NCI-H524 treated with DMSO at 0.1 percent for 48 hours (cell line): ENCODE results near the gene C3.
"Not testable (repeated sequence)": the region's sequence is repeated elsewhere in the genome, so short reads cannot be mapped to it uniquely, and the experiment has no call there.

Experiments used
- DNase-seq: peaks from one replicate; lab custom pipeline; 2025; lab: John Stamatoyannopoulos, UW

Gene C3

DNA sequence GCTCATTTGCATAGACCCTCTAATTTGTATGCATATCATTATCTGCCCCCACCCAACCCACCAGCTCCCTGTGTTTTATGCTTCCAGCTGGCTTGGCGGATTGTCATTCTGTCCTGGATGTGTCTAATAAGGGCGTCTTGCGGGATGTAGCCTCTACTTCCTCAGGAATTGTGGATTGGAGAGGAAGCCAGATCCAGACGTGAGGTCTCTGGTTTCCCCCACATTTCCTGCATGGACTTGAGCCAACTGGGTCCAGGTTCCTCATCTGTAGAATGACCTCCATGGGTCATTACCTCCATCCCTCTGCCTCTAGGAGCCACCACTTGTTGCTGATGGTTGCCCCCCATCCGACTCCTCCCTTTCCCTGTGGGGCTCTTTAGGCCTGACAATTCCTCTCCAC, 57.7 kb downstream of the C3 start:
- no peak for DNase-seq

GRCh38 chr19:6661509-6662244, 58.8 kb downstream of the C3 start:
- DNase-seq, result not testable (repeated sequence)

GRCh38 chr19:6660930-6661329, 59.5 kb downstream of the C3 start:
- DNase-seq, result no peak

DNA sequence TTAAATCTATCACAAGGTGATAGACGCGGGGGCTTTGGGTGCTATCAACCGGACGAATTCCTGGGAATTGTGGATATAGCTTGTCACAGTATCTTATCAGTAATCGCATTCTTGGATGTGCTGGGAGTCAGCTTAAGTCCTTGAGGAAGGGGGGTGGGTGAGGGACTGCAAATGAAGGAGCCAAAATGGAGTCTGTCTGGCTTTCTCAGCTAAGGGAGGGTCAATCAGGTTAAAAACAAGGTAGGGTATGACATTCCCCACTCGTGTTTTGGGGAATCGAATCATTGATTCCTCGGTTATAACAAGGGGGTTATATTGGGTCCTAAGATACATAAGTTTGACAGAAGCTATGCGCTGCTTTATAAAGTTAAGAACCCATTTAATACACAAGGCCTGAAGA, 64.1 kb downstream of the C3 start:
- not testable (repeated sequence) for DNase-seq

- no peak for DNase-seq
Observed at GRCh38 chr19:6654347-6655310, 65.8 kb downstream of the C3 start.

DNA sequence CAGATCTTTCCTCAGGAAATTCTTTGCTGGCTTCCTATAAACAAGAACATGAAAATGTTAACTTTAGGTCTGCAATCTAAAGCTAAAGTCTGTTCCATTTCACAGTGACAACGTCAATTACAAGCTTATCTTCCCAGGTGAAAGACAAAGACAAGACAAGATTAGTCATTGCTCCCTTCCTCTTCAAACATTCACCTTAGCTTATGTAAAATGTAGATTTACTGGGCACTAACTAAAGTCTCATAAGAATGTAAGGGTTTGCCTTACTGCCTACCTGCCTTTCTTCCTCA, 67.7 kb downstream of the C3 start:
- no peak for DNase-seq

GRCh38 chr19:6651965-6652804, 68.3 kb downstream of the C3 start:
- DNase-seq, result no peak

DNA sequence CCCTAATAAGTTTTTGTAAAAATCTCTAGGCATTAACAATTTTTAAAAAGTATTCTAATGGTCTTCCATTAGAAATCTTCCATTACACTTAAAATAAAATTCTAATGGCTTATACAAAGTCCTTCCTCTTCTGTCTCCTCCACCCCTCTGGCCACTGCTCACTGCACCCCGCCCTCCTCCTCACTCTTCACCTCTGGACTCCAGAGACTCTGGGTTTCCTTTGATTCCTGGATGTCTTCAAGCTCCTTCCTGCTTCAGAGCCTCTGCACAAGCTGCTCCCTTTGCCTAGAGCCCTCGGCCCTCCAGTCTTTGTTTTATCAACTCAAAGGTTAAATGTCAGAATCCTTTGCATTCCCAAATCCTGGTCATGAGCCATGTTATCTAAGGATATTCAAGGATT, 71.3 kb downstream of the C3 start:
- DNase-seq, result no peak

GRCh38 chr19:6648141-6648715, 72.2 kb downstream of the C3 start:
- DNase-seq, result no peak

DNA sequence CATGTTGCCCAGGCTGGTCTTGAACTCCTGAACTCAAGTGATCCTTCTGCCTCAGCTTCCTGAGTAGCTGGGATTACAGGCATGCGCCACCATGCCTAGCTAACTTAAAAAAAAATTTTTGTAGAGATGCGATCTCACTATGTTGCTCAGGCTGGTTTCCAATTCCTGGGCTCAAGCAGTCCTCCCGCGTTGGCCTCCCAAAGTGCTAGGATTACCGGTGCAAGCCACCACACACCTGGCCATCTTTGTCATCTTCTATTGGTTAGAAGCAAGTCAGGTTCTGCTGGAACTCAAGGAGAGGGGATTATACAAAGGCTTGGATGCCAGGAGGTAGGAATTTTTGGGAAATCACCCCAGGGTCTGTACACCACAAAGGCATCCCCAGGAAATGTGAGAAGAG, 75.7 kb downstream of the C3 start:
- DNase-seq, result no peak

- not testable (repeated sequence) for DNase-seq
Observed at GRCh38 chr19:6640333-6640732, 80.1 kb downstream of the C3 start.

DNA sequence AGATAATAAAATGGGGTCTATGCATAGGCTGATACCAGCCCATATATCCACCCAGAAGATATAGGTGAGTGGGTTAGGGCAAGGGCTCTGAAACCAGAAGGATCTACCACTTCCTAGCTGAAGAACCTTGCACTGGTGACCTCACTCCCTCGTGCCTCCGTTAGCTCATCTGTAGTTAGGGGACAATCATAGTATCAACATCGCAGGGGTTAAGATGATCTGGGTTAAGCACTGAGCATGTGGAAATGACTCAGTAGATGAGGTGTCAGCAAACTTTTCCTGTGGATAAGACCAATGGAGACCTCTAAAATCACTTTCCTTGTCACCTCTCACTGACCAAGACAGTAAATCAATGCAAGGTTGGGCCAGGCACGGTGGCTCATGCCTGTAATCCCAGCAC, 81.0 kb downstream of the C3 start:
- no peak for DNase-seq

- not testable (repeated sequence) for DNase-seq
Observed at GRCh38 chr19:6633456-6633813, 87.0 kb downstream of the C3 start.

- DNase-seq, result not testable (repeated sequence)
Observed at GRCh38 chr19:6632747-6633455, 87.5 kb downstream of the C3 start.

GRCh38 chr19:6632002-6632621, 88.3 kb downstream of the C3 start:
- DNase-seq, result peak; percentile 30
